Activated gamma-delta T cell treated with Interleukin-2 at 50 U/mL for 16 hours (primary cell): ENCODE measurements around the gene MRPL23.

ENCODE experiments used
- DNase-seq: peaks from one replicate; pipeline ENCODE4 v3.0.0-alpha.2; 2020

The MRPL23 gene

DNA sequence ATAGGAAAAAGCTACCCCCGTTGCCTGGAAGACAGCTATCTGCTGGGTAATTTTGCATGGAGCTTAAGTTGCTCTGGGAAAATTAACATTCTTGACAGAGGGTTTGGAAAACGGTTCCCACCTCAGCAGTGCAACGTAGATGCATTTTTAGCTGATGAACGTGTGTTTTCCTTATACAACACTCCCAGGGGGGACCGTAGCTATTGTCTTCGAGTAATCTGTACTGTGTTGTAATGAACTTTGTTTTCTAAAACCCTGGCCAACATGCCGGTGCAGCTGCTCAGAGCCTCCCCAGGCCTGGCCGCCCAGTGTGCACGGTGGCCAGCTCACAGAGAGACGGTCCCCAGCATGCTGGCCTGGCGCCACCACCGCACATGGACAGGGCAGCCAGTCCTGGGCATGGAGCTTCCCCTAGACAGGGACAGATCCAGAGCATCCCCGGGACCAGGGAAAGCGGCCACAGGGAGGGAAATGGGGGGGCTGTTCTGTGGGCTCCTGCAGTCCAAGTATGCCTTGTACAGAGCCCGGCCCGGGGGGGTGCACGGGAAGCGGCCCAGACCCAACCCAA is 25.5 kb upstream of the MRPL23 start:
- DNase-seq: no peak

DNA sequence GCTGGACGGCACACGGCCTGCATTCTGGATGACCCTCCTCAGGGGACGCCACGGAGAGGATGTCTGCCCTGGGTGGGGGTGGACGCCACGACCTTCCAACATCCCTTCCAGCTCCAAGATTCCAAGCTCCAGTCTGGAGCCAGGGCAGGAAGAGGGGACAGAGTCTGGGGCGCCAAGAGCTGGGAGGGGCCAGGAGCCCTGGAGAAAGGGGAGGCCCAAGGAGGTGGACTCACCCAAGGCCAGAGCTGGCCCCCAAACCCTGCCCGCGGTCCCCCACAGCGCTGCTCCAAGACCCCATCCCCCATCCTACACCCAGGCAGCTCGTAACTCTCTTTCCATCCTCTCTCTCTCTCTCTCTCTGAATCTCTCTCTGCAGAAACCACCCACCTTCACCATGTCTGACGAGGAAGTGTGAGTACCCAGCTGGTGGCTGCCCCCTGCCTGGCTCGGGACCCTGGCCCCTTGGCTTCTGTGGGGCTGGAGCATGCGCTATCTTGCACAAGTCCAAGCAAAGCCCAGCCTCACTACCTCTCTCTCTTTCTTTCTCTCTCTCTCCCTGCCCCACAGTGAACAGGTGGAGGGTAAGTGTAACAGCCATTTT is 24.6 kb upstream of the MRPL23 start:
- DNase-seq: no peak

DNA sequence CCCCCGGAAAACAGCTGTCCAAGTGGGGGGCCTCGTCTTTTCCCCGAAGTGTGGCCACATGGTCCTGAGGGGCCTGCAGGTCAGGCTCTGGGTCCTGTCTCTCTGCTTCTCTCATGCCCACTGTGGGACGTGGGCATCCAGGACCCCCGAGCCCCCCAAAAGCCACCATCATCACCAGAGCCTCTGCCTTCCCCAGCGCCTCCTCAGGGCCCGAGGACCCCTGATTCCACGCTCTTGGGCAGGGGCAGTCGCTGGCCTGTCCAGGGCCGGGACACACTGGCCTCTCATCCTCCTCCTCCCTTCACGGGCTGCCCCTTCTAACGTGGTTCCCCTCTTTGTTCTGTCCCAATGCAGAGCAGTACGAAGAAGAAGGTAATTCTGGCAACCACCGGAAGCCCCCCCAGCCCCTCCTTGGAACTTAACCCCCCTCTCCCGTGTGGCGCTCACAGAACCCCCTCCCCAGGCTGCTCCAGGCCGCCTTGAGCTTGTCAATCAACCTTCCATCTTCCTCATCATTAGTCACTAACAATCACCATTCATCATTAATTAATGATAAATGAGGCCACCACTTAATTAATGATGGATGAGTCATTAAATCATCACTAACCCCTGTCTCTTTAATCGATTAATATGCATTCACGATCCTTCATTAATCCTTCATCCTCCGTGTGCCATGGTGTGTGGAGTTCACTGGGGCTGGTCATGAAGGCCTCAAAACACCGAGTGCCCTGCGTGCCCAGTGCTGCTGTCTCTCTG is 23.8 kb upstream of the MRPL23 start:
- no peak for DNase-seq

DNA sequence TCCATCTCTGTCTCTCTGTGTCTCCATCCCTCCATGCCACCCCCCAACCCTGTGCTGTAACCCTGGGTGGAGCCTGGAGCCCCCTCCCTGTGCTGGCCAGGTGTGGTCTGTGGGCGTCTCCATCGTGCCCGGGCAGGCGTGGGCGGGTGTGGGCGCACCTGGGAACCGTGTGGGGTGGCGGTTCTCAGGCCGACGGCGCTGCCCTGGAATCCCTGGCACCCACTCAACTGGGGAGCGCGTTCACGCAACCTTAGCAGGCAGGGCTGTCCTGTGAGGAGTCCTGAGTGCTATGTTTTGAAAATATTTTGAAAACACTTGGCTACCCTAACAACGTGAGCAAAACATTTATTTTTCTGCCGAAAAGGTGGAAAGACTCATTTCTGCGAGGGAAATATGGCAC is 23.0 kb upstream of the MRPL23 start:
- no peak for DNase-seq

DNA sequence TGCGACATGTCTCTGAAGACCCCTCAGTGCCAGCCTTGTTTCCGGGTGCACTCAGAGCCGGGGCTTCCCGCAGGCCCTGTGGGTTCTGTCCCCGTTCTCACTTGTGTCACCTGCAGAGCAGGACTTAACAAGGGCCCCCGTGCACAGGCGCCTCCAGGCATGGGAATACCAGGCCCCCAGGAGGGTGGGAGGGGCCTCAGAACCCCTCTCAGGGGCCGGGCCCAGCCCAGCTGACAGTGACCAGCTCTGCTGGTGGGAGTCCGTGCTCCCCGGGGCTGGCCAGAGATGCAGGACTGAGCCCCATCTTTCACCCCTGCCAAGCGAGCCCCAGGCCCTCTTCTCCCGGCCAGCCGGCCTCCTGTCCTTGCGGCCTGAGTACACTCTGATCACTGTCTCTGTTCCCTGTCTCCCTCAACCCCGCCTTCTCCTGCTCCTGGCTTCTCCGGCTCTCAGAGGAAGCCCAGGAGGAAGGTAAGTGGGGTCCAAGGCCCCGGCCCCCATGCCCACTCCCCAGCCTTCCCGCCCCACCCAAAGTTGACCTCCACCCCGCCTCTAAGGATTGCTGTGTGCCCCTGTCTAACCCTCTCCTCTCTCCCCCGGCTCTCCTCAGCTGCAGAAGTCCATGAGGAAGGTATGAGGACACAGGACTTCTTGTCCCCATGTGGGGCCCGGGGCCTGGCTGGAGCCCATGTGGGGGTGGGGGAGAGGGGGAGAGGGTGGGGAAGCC is 22.3 kb upstream of the MRPL23 start:
- DNase-seq: no peak

DNA sequence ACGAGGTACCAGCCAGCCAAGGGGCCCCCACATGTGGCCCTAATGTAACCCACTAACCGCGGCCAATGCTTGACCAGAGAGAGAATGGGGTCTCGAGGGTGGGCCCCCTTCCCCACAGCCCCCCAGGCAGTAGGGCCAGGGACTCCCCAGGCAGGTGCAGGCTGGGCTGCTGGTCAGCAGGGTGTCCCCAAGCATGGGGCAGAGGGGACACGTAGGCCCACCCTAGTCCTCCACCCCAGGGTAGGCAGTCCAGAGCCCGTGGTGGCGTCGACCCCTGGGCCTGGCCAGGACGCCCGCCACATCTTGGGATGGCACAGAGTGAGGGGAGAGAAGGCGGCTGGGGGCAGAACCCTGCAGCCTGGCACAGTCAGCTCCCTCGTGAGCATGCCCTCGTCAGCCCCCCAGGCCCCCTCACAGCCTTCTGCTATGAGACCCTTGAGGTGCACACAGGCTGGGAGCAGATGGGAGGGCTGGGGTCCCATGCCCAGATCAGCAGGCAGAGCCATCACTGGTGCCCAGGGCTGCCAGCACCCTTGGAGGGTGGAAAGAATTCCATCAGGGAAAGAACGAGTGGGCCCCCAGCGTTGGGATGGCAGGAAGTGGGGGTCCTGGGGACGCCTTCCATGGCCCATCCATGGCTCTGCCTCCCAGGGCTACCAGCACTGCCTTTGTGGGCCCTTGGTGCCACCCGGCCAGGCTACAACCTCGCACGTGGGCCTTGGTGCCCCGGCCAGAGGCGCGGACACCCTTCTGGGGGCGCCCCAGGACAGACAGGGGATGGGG is 21.6 kb upstream of the MRPL23 start:
- DNase-seq: no peak

DNA sequence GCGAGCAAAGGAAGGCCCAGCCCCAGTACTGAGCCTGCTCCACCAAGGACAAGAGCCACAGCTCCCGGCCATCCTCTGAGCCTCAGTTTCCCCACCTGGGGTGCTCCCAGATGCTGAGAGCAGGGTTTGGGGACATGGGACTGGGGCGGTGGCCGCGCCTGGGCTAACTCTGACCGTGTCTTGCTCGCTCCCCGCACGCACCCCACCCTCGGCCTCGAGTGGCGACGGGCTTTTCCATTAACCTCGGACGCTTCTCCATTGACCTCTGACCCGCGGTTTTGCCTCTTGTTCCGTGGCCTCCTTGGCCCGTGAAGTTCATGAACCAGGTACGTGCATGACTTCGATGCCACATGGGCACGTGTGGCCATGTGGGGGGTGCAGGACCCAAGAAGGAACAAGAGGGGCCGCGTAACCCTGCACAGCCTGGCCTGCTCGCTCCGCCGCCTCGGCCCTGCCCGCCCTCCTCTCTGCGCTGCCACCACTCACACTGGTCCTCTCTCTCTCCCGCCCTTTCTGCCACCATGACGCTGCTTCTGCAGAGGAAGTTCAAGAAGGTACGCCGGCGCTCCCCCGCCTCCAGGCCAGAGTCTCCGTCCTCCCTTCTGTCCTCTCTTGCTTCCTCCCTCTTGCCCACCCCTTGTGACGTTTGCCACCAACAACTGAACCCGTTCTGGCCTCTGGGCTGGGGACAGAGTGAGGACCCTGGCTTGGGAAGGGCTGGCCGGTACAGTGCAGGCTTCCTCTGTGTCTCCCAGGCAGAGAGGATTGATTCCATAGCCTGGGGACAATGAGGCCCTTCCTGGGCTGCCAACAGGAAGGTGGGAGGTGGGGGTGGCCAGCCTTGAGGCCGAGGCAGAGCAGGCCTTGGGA is 20.7 kb upstream of the MRPL23 start:
- no peak for DNase-seq

DNA sequence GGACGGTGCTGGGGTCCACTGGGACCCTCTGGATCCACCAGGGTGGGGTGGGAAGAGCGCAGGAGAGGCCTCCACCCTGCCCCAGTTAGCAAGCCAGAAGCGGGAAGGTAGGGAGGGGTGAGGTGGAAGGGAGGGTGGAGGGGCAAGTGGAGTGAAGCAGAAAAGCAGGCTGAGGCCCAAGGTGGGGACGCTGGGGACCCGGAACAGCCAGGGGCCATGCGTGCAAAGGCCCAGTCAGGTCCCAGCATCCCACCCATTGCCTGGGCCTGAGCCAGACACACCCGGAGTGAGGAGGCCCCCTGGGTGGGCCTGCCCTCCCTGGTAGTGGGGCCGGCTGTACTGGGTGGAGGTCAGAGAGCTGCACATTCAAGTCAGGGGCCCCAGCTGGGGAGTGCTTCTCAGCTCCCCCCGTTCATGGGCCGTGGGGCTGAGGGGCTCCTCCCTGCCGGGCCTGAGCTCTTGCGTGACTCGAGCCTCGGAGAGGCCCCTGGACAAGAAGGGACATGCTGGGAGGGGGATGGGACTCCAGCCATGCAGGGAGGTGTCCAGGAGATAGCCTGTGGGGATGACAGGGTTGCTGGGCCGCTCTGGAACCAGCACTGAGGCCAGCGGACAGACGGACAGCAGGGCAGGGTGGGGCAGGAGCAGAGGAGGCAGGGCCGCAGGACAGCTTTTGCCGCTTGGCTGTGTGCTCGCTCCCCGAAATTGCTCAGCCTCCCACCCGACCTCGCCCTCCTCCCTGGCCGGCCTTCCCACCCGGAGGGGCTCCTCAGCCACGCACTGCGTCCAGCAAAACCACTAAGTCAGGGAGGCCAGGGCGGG is 19.9 kb upstream of the MRPL23 start:
- no peak for DNase-seq

DNA sequence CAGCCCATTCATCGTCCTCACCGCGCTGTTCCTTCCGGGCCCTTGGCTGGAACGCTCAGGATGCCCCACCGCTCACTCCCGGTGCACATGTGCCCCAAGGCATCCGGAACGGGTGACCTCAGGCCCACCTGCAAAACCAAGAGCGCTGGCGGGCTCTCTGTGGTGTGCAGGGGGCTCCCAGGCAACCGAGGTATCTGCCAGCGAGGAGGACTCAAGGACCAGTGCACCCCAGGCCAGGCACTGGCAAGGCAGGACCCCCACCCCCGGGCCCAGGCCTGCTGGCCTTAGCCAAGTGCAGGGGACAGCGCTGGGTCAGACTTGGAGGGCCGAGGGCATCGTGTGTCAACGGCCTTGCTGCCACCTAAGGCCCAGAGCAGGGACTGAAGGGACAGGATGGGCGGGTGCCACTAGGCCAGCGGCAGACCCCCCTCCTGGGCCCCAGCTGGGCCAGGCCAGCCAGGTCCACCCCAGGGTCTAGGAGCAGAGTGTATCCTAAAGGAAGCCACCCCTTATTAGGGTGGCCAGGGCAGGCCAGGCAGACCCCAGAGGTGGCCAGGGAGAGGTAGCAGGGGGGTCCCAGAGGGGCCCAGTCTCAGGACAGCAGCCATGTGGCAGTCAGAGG is 19.2 kb upstream of the MRPL23 start:
- no peak for DNase-seq

DNA sequence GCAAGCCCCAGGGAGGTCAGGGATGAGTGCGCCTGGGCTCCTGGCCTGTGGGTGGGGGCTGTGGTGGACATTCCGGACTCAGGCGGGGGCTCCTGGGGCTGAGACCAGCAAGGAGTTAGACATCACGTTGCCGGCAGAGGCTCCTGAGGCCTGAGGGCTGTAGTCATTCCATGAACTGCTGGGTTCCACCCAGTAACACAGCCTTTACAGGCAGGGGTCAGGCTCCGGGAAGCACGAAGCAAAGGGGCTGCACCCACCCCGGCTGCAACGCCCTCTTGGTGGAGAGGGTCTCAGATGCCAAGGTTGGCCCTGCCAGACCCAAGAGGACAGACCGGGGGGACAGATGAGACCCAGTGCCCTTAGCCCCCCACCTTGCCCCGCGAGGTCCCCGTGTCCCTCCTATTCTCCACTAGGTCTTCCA is 18.7 kb upstream of the MRPL23 start:
- DNase-seq: no peak

DNA sequence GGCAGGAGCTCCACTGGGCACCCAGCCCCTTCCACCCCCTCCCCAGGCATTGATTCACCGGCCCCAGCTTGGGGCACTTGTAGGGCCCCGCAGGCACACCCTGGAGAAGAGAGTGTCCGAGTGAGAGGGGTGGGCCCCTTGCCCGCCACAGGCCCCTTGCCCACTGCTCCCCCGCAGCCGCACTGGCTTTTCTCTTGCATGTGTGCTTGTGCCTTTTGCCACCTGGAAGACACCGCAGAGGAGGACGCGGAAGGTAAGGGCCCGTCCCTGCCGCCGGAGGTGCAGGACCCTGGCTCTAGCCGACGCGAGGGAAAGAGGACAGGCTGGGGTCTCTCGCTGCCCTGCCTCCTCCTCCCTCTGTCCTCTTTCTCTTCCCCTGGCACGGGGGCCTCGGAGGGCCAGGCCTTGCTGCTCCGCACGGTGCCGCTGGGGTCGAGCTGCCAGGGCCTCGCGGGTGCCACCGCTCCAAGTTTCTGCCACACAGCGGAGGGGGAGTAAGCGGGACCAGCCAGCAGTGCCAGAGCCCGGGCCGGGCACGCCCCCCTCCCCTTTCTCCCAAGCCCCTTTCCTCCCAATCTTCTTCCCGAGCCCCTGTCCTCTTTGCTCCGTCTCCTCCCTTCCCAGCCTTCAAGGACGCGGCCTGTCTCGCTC is 18.1 kb upstream of the MRPL23 start:
- DNase-seq: no peak

DNA sequence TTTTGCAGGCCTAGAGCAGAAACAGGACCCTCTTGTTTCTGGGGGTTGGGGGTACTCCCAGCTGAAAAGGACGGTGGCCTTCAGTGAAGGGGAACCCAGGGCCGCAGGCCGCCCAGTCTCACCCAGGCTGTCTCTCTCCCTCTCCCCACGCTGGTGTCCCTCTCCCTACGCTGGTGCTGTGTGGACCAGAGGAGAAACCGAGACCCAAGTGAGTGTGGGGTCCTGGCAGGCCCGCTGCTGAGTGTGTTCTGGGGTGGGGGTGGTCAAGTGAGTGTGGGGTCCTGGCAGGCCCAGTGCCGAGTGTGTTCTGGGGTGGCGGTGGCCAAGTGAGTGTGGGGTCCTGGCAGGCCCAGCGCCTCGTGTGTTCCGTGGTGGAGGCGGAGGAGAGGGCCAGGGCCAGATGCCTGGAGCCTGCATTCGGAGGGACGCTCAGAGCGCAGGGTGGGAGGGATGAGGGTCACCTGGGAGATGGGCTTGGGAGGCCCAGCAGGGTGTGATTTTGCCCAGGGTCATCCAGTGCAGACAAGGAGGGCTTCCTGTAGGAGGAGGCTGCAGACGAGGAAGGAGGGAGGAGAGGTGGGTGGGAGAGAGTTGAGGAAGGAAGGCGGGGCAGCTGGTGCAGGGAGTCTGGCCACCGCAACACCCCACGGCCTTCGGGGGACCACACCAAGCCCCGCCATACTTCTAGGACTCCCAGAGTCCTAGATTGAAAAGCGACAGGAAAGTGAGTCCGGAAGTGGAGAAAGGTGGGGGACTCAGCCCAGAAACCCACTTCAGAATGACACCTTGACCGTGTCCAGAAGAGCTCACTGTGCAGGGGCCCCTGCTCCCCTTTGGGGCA is 17.3 kb upstream of the MRPL23 start:
- no peak for DNase-seq

DNA sequence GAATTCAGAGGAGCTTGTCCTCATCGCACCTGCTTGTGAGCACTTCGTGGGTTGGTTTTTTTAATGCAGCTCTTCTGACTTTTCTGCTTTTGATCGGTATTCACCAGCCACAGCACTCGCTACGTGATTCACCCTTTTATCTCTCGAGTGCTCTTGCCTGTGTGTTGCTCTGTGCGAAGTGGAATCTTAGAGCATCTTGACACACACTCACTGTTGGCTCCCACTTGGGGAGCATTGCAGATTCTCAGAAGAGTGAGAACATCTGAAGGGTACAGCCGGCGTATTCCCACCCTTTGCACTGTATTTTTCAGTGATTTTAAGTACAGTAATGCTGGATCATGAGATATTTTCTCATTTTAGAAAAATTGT is 16.7 kb upstream of the MRPL23 start:
- DNase-seq: no peak

DNA sequence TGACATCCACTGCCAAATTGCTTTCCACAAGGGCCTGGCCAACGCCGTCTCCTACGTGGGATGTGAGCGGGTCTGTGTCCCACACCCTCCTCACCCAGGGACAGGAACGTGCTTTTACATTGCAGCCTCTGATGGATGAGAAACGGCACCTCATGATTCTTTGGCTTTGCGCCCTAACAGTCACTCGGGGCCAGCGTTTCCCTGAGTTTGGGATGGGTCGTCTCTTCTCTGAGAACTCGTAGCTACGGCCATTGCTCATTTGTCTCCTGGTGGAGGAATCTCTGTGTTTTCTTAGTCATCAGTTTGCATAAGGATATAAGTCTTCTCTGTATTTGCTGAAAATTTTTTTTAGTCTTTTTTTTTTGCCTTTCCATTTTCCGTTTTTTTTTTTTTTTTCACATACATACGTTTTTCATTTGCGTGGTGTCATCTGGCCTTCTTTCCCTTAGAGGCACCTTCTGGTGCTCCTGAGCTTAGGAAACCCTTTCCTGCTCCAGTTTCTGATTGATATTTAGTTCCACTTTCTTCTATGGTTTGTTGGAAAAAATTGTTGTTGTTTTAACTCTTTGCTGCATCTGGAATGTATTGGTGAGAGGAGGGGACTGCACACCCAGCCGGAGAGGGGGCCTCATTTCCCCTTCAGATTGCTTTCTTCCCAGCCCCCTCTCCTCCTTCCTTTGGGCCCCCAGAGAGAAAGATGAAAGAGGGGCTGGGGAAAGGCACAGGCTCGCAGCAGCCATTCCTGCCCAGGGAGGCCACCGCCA is 15.6 kb upstream of the MRPL23 start:
- no peak for DNase-seq

DNA sequence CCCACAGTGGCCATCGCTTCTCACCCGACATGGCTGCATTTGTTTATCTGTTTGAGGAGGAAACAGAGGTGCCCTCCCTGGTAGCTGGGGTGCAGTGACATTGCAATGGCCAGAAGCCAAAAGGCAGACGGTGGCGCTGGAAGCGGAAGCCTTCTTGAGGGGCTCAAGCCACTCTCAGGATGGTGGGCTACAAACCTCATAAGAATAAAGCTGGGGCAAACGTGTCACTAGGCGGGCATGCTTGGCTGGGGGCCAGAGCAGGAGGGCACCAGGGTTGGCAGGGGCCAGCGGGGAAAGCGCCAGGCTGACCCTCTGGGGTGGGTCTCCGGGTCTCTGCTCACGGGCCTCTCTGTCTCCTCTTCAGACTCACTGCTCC is 15.0 kb upstream of the MRPL23 start:
- DNase-seq: no peak

DNA sequence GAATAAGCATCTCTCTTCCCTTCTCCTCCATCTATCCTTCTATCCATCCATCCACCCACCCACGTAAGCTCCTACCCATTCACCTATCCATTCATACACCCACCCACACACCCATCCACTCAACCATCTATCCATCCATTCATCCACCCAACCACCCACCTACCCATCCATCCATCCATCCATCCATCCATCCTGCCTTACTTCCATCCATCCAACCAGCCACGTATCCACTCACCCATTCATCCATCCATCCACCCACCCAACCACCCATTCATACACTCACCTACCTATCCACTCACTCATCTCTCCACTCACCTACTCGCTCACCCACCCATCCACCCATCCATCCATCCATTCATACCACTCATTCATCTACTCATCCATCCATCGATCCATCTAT is 14.5 kb upstream of the MRPL23 start:
- no peak for DNase-seq

DNA sequence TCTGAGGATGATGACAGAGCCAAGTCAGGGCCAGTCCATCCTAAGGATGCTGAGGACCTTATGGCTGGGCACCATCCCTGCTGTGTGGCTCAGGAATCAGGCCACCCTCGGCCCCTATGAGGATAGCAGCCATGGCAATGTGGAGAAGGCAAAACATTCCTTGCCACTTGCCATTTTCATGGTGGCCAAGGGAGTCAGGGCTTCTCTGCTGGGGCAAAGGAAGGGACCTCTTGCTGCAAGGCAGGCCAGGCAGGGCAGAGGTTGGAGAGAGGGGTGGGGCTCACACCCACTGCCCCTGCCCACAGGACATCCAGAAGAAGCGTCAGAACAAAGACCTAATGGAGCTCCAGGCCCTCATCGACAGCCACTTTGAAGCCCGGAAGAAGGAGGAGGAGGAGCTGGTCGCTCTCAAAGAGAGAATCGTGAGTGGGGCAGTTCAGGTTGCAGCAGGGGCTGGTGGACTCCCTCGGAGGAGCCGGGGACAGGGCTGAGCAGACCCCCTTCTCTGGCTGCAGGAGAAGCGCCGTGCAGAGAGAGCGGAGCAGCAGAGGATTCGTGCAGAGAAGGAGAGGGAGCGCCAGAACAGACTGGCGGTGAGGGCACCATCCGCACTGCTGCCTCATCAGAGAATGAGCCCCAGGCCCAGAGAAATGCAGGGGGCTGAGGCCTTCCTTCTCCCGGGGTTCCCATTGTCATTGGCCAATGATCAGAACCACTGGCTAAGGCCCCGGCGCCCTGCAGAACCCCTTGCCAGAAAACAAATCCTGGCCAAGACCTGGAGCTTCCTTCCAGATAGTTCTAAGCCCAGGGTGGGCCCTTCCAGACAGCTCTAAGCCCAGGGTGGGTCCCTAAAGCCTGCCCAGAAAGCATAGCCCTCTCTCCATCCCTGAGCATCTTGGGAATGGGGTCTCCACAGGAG is 13.5 kb upstream of the MRPL23 start:
- DNase-seq: no peak
